Heart right ventricle (tissue), 16 donors: ENCODE measurements around the gene TSSC4. TPM values are rescaled to one million over a fixed set of nuclear protein-coding genes. Genes with fewer than 3 reads are reported as not detected.

Experiments used
- ATAC-seq, 8 donors: fragments of 200-7000 bp; cut with Tn5 transposase; one replicate each; pipeline ENCODE4 v1.9.1; 2020; ENCODE audit warnings: mild to moderate bottlenecking in 8 of 8, moderate library complexity in 8 of 8, moderate number of reproducible peaks in 1 of 8
- DNase-seq, 2 donors: peaks; one replicate each; pipeline ENCODE4 v3.0.0-alpha.2; 2020
- H3K27ac ChIP-seq, 10 donors: fragments of 200-600 bp; sonication (generic) in 2 of 10; one replicate each; pipeline versions ENCODE4 v1.5.0 to v1.8.0; 2020 to 2022; ENCODE audit warnings: mild to moderate bottlenecking in 3 of 10
- H3K27me3 ChIP-seq, 7 donors: fragments of 200-600 bp; one replicate each; pipeline ENCODE4 v1.8.0; 2021 to 2022; ENCODE audit warnings: mild to moderate bottlenecking in 2 of 7
- H3K36me3 ChIP-seq, 9 donors: fragments of 200-600 bp; sonication (generic) in 1 of 9; one replicate each; pipeline versions ENCODE4 v1.5.0 to v1.8.0; 2020 to 2022; ENCODE audit warnings: mild to moderate bottlenecking in 2 of 9
- H3K4me1 ChIP-seq, 9 donors: fragments of 200-600 bp; sonication (generic) in 1 of 9; one replicate each; pipeline versions ENCODE4 v1.5.0 to v1.8.0; 2020 to 2022; ENCODE audit warnings: mild to moderate bottlenecking in 4 of 9
- H3K4me3 ChIP-seq, 10 donors: fragments of 200-600 bp; sonication (generic) in 2 of 10; one replicate each; pipeline versions ENCODE4 v1.5.0 to v1.8.0; 2020 to 2022; ENCODE audit warnings: mild to moderate bottlenecking in 7 of 10, moderate library complexity in 2 of 10
- H3K9me3 ChIP-seq, 11 donors: fragments of 200-600 bp in 10 of 11; sonication (generic) in 2 of 11; one replicate each; pipeline versions ENCODE4 v1.5.0 to v1.8.0; 2013 to 2022; ENCODE audit warnings: mild to moderate bottlenecking in 2 of 11, control low read depth in 1 of 11, moderate library complexity in 1 of 11
- CTCF ChIP-seq, 9 donors: fragments of 200-600 bp; sonication (generic) in 2 of 9; IDR thresholded peaks; one replicate each; pipeline versions ENCODE4 v1.5.0 to v1.8.0; 2021 to 2022; ENCODE audit warnings: antibody characterized with exemption in 9 of 9, mild to moderate bottlenecking in 5 of 9, moderate library complexity in 1 of 9
- WGBS, 2 donors: extraction: QIAGEN DNeasy Blood & Tissue Kit; methylation state at CpG; one replicate each; pipeline ENCODE4 v1.1.7; 2013; ENCODE audit warnings: inconsistent platforms in 1 of 2; 5-methylcytosine and 5-hydroxymethylcytosine counted together
- intact Hi-C, 10 donors: fragments of 100-400 bp; cut with DNase I; formaldehyde crosslinking; loops; one replicate each; pipeline versions ENCODE4 v1.11.1 to v1.14.2; 2022
- polyA plus RNA-seq, 2 donors: library from polyadenylated mRNA; stranded (reverse); fragments of 200-250 nt; gene quantifications; one replicate each; pipeline ENCODE4 v1.2.3, GENCODE V29; 2013
- total RNA-seq, 10 donors: library from RNA; stranded (reverse); fragmentation: NEBNext Ultra II Directional in 3 of 10; extraction: Animal tissue kit (Norgen Biotek cat#: 25700) in 3 of 10; gene quantifications; one replicate each; pipeline versions ENCODE4 v1.2.1 to v1.2.4, GENCODE V29; 2021 to 2023
- donor health status: Arrhythmogenic right ventricular cardiomyopathy.
- donor health status: ischemic (EF 13 %, LVEDD 7.1; RV severe dilation, severe dysfunction).
- donor health status: healthy with polysubstance abuse.
- donor health status: DM: no; HTN: yes; CAD: no.
- donor health status: DM: no; HTN: no; CAD: no.
- donor health status: ischemic (EF 25% LVEDD 6.9; RV normal size, moderate dysfunction).
- donor health status: ischemic (EF 25% LVEDD 5.7; RV mildly dilated, moderate dysfunction).
- donor health status: healthy.
- donor health status: DM: yes; HTN: yes; CAD: no.
- donor health status: Ischemic cardiomyopathy.
- donor health status: ischemic (EF 35%, LVEDD 5.7; RV mildly dilated, moderate dysfunction).
- donor health status: nonischemic (EF 11% LVEDD 7.7; RV severe dilation, severe dysfunction).
- donor health status: DM: yes; HTN: yes; CAD: no.
- donor health status: PGD.
- donor health status: ischemic (EF 29% LVEDD 5.4; RV normal size, mild dysfunction).
- donor health status: nonischemic (EF 23%, LVEDD 6.1; RV moderate dilation, normal function).

Gene TSSC4
- total and polyA plus RNA-seq, 12 donors = 22.0 to 72.3 (median 30.7) TPM

- DNase-seq (no peak), ATAC-seq (no peak)
- intact Hi-C loops = loop anchor here in 5 of 10 donors (5.0 kb wide), 5 partner anchors 32 to 212 kb away; partner anchors contain the start of genes C11orf21 (in 1 of the 5) and TSPAN32 (in 1 of the 5)
- no peak overlapping the region for H3K4me3 ChIP-seq
- no peaks in the 10 kb centered on the region for H3K27me3 ChIP-seq
- H3K27ac ChIP-seq = no peak overlapping the region
- peaks cover 0 to 27% (median 13%) of the 10 kb centered on the region in 9 donors for H3K36me3 ChIP-seq
- no peak for TF ChIP-seq CTCF (IDR thresholded peaks at IDR 0.05)
- peaks cover 11 to 18% (median 13%) of the 10 kb centered on the region in 9 donors for H3K4me1 ChIP-seq
- H3K9me3 ChIP-seq = no peaks in the 10 kb centered on the region
- 62 to 72% methylated on average over 12 of the region's 12 CpGs for WGBS, 2 donors
These were observed 4.2 kb downstream of the TSSC4 start for GRCh38 chr11:2404735-2405196.

- Histone ChIP-seq H3K27ac (no peak overlapping the region), H3K27me3 (no peaks in the 10 kb centered on the region), H3K4me3 (no peak overlapping the region), H3K9me3 (no peaks in the 10 kb centered on the region), H3K36me3 (peaks cover 0 to 27% (median 13%) of the 10 kb centered on the region in 9 donors), H3K4me1 (peaks cover 6 to 11% (median 9%) of the 10 kb centered on the region in 9 donors)
- ATAC-seq (no peak), DNase-seq (no peak)
- intact Hi-C loops = loop anchor here in 1 of 10 donors (5.0 kb wide), 1 partner anchor 34 kb away; no protein-coding TSS in a partner anchor
- TF ChIP-seq CTCF (IDR thresholded peaks at IDR 0.05) = no peak
- 91 to 93% methylated on average over 14 of the region's 14 CpGs for WGBS, 2 donors
These were observed 5.9 kb downstream of the TSSC4 start for GRCh38 chr11:2406451-2406850.

DNA sequence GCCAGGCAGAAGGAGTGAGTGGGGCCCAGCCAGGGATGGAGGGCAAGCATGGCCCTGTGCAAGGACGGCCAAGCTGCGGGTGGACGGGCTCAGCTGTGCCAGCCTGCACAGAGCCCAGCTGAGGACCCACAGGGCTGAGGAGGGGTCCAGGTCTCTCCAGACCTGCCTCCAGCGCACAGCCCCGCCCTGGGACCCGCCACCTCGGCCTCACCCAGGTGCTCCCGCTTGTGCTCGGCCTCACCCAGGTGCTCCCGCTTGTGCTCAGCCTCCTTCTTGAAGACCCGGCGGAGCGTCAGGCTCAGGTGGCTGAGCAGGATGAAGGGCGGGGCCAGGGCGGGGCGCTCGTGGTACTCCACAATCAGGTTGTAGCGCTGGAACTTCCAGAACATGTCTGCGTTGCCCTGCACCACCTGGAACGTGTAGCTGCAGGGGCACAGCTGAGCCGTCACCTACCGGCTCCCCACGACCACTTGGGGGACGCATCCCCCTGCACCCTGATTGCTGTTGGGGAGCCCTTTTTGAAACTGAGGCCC is 6.4 kb downstream of the TSSC4 start:
- DNase-seq (no peak), ATAC-seq (no peak)
- Histone ChIP-seq H3K36me3 (peaks cover 0 to 26% (median 13%) of the 10 kb centered on the region in 9 donors), H3K9me3 (no peaks in the 10 kb centered on the region), H3K27ac (no peak overlapping the region), H3K27me3 (no peaks in the 10 kb centered on the region), H3K4me3 (no peak overlapping the region), H3K4me1 (peaks cover under 1 to 6% (median 4%) of the 10 kb centered on the region in 9 donors)
- no peak for TF ChIP-seq CTCF (IDR thresholded peaks at IDR 0.05)
- intact Hi-C loops = loop anchor here in 1 of 10 donors (5.0 kb wide), 1 partner anchor 35 kb away; no protein-coding TSS in a partner anchor
- 88 to 89% methylated on average over 24 of the region's 24 CpGs for WGBS, 2 donors

DNA sequence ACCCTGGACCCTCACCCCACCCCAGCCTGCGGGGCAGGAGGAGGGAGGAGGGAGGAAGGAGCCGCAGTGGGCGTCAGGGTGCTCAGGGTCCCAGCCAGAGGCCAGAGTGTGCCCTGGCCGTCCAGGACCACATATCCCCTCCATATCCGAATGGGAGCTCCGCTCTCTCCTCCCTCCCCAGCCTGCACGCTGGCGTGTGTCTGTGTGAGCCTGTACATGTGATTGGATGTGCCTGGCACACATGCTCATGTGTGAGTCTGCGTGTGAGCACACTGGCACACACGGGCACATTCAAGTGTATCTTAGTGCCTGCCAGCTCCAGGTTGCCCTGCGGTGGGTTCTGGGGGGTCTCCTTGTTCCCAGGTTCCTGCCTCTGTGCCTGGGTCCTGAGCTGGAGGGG is 8.1 kb downstream of the TSSC4 start:
- 83 to 89% methylated on average over 11 of the region's 11 CpGs for WGBS, 2 donors

More for the DNA sequence above, 8.1 kb downstream of the TSSC4 start:
- H3K36me3 ChIP-seq = peaks cover 0 to 8% (median 0%) of the 10 kb centered on the region in 9 donors
- H3K27me3 ChIP-seq = no peaks in the 10 kb centered on the region
- no peaks in the 10 kb centered on the region for H3K9me3 ChIP-seq
- TF ChIP-seq CTCF (IDR thresholded peaks at IDR 0.05) = no peak
- no peak for ATAC-seq
- no peak for DNase-seq
- intact Hi-C loops = loop anchor here in 1 of 10 donors (5.0 kb wide), 1 partner anchor 36 kb away; no protein-coding TSS in a partner anchor
- H3K4me1 ChIP-seq = no peaks in the 10 kb centered on the region
- H3K4me3 ChIP-seq = no peak overlapping the region
- H3K27ac ChIP-seq = no peak overlapping the region
